H1 (cell line): ENCODE measurements around the gene NDUFV1. TPM values are rescaled to one million over a fixed set of nuclear protein-coding genes. Genes with fewer than 3 reads are reported as not detected.
"Not testable (repeated sequence)": the region's sequence is repeated elsewhere in the genome, so short reads cannot be mapped to it uniquely, and the experiment has no call there.

Source experiments
- CTCF ChIA-PET: fragments of 300-600 bp; sonication (Branson Sonifier 250); formaldehyde crosslinking; loops from one replicate; lab custom pipeline; 2021; ENCODE audit not compliant: partially characterized antibody; lab: Charles Lee
- POLR2A ChIA-PET: fragments of 300-600 bp; sonication (Branson Sonifier 250); formaldehyde crosslinking; loops from one replicate; lab custom pipeline; 2021; ENCODE audit warnings: inconsistent platforms; ENCODE audit not compliant: partially characterized antibody; lab: Charles Lee
- DNase-seq, 2 experiments: peaks; one replicate each; pipeline versions ENCODE4 v3.0.0 to v3.0.0-alpha.2; 2010 to 2022; ENCODE audit warnings: low spot score in 2 of 2, low read depth in 1 of 2, mixed read lengths in 1 of 2
- FAIRE-seq: peaks from 2 replicates; lab custom pipeline; 2011; peaks lifted over from hg19 to GRCh38; lab: Jason Lieb, UNC
- H2AFZ ChIP-seq: 2 replicates; pipeline ENCODE4 v1.8.1; 2012; ENCODE audit warnings: low read length, inconsistent platforms
- H2AK5ac ChIP-seq: 2 replicates; pipeline ENCODE4 v1.6.1; 2013; ENCODE audit warnings: low read depth, low read length
- H2BK120ac ChIP-seq: replicated peaks from 2 replicates; pipeline ENCODE3; 2013; ENCODE audit warnings: low read depth, low read length, inconsistent platforms
- H2BK12ac ChIP-seq: 2 replicates; pipeline ENCODE4 v1.6.1; 2013; ENCODE audit warnings: low read depth, low read length
- H2BK15ac ChIP-seq: 2 replicates; pipeline ENCODE4 v1.6.1; 2013; ENCODE audit warnings: low read length
- H2BK20ac ChIP-seq: 2 replicates; pipeline ENCODE4 v1.6.1; 2013; ENCODE audit warnings: low read length
- H2BK5ac ChIP-seq: 2 replicates; pipeline ENCODE4 v1.6.1; 2013; ENCODE audit warnings: low read depth, low read length
- H3K14ac ChIP-seq: 2 replicates; pipeline ENCODE4 v1.6.1; 2013; ENCODE audit warnings: inconsistent platforms; ENCODE audit not compliant: insufficient read length
- H3K18ac ChIP-seq: 2 replicates; pipeline ENCODE4 v1.6.1; 2013; ENCODE audit warnings: low read length; ENCODE audit errors: extremely low read depth
- H3K23ac ChIP-seq: 2 replicates; pipeline ENCODE4 v1.6.1; 2013; ENCODE audit warnings: inconsistent platforms; ENCODE audit not compliant: insufficient read length
- H3K23me2 ChIP-seq: 2 replicates; pipeline ENCODE4 v1.6.1; 2013; ENCODE audit warnings: low read depth, low read length
- H3K27ac ChIP-seq: 2 replicates; pipeline ENCODE4 v1.6.1; 2011; ENCODE audit warnings: low read depth, low read length, inconsistent platforms
- H3K27me3 ChIP-seq, 4 experiments: replicated peaks in 1 of 4; 1 replicate in 1 of 4; 2 replicates in 3 of 4; pipeline versions ENCODE4 v1.6.1 to v1.8.1; 2011 to 2013; ENCODE audit warnings: low read length in 3 of 4, mild to moderate bottlenecking in 3 of 4, inconsistent platforms in 2 of 4, mixed read lengths in 2 of 4, moderate library complexity in 1 of 4; ENCODE audit not compliant: control insufficient read depth in 3 of 4, insufficient read depth in 3 of 4; ENCODE audit errors: extremely low read depth in 1 of 4
- H3K36me3 ChIP-seq, 4 experiments: 2 replicates each; pipeline versions ENCODE4 v1.6.1 to v1.8.1; 2011 to 2013; ENCODE audit warnings: mild to moderate bottlenecking in 4 of 4, low read length in 3 of 4, moderate library complexity in 2 of 4, control low read depth in 1 of 4, inconsistent platforms in 1 of 4; ENCODE audit not compliant: insufficient read depth in 4 of 4, control insufficient read depth in 2 of 4
- H3K4ac ChIP-seq: replicated peaks from 2 replicates; pipeline ENCODE3; 2013; ENCODE audit warnings: low read length, low read depth, mixed read lengths, inconsistent platforms; ENCODE audit not compliant: insufficient read length
- H3K4me1 ChIP-seq, 4 experiments: replicated peaks in 1 of 4; 1 replicate in 1 of 4; 2 replicates in 3 of 4; pipeline versions ENCODE4 v1.6.1 to v1.8.1; 2011 to 2013; ENCODE audit warnings: low read length in 3 of 4, inconsistent platforms in 2 of 4, mixed read lengths in 1 of 4; ENCODE audit not compliant: insufficient read depth in 4 of 4, control insufficient read depth in 3 of 4
- H3K4me2 ChIP-seq, 2 experiments: 2 replicates each; pipeline versions ENCODE4 v1.6.1 to v1.8.1; 2011 to 2013; ENCODE audit warnings: low read depth in 2 of 2, low read length in 2 of 2, control low read depth in 1 of 2, inconsistent platforms in 1 of 2, mild to moderate bottlenecking in 1 of 2; ENCODE audit not compliant: insufficient read depth in 1 of 2
- H3K4me3 ChIP-seq, 4 experiments: fragments of 200-600, 300-600 bp in 1 of 4; sonication (generic), shearing (Covaris generic), sonication (Bioruptor Twin) in 1 of 4; 2 replicates each; pipeline versions ENCODE4 v1.5.1 to v1.8.1; 2011 to 2016; ENCODE audit warnings: low read length in 4 of 4, low read depth in 3 of 4, control low read depth in 2 of 4, inconsistent platforms in 2 of 4, mild to moderate bottlenecking in 2 of 4, mixed read lengths in 1 of 4, moderate library complexity in 1 of 4; ENCODE audit not compliant: insufficient read depth in 2 of 4; ENCODE audit errors: extremely low read depth in 1 of 4
- H3K56ac ChIP-seq: replicated peaks from 2 replicates; pipeline ENCODE3; 2013; ENCODE audit warnings: low read depth, mild to moderate bottlenecking, mixed read lengths, low read length, inconsistent platforms; ENCODE audit not compliant: insufficient read length
- H3K79me1 ChIP-seq: 2 replicates; pipeline ENCODE4 v1.6.1; 2013; ENCODE audit warnings: low read depth, low read length, control low read depth
- H3K79me2 ChIP-seq, 2 experiments: 2 replicates each; pipeline versions ENCODE4 v1.6.1 to v1.8.1; 2012 to 2013; ENCODE audit warnings: low read length in 2 of 2, mild to moderate bottlenecking in 2 of 2, inconsistent platforms in 1 of 2; ENCODE audit not compliant: insufficient read depth in 2 of 2, control insufficient read depth in 1 of 2
- H3K9ac ChIP-seq, 4 experiments: replicated peaks in 1 of 4; 1 replicate in 1 of 4; 2 replicates in 3 of 4; pipeline versions ENCODE4 v1.6.1 to v1.8.1; 2011 to 2013; ENCODE audit warnings: low read depth in 3 of 4, low read length in 3 of 4, control low read depth in 2 of 4, mild to moderate bottlenecking in 2 of 4, moderate library complexity in 2 of 4, inconsistent platforms in 1 of 4; ENCODE audit errors: extremely low read depth in 1 of 4
- H3K9me3 ChIP-seq, 2 experiments: 2 replicates each; pipeline versions ENCODE4 v1.6.1 to v1.8.1; 2012 to 2013; ENCODE audit warnings: mild to moderate bottlenecking in 2 of 2, moderate library complexity in 2 of 2, control low read depth in 1 of 2, inconsistent platforms in 1 of 2, low read depth in 1 of 2, low read length in 1 of 2, mixed read lengths in 1 of 2; ENCODE audit not compliant: insufficient read depth in 2 of 2
- H4K20me1 ChIP-seq, 2 experiments: replicated peaks in 1 of 2; 2 replicates each; pipeline versions ENCODE3 to v1.8.1; 2011 to 2013; ENCODE audit warnings: inconsistent platforms in 2 of 2, low read length in 2 of 2, mild to moderate bottlenecking in 1 of 2; ENCODE audit not compliant: insufficient read depth in 2 of 2, control insufficient read depth in 1 of 2
- H4K5ac ChIP-seq: 2 replicates; pipeline ENCODE4 v1.6.1; 2013; ENCODE audit warnings: low read length, low read depth, mixed read lengths, inconsistent platforms; ENCODE audit not compliant: insufficient read length
- H4K8ac ChIP-seq: 2 replicates; pipeline ENCODE4 v1.8.0; 2013; ENCODE audit warnings: mild to moderate bottlenecking, moderate library complexity, low read length, inconsistent platforms; ENCODE audit not compliant: insufficient read depth; ENCODE audit errors: extremely low read depth
- H4K91ac ChIP-seq: replicated peaks from 2 replicates; pipeline ENCODE3; 2013; ENCODE audit warnings: low read length, mixed read lengths, inconsistent platforms; ENCODE audit not compliant: insufficient read length
- CREB1 ChIP-seq: IDR thresholded peaks from 2 replicates; pipeline ENCODE4 v1.6.1; 2012; ENCODE audit warnings: inconsistent platforms
- FOSL1 ChIP-seq: IDR thresholded peaks from 2 replicates; pipeline ENCODE4 v1.6.1; 2011; ENCODE audit warnings: mild to moderate bottlenecking, low read depth, low read length, moderate library complexity; ENCODE audit not compliant: insufficient read depth
- SIN3A ChIP-seq, 2 experiments: IDR thresholded peaks in 1 of 2; conservative IDR thresholded peaks in 1 of 2; 2 replicates each; pipeline ENCODE4 v1.6.1; 2011 to 2012; ENCODE audit warnings: low read length in 2 of 2, improper control_type of control experiment in 1 of 2, low read depth in 1 of 2, mild to moderate bottlenecking in 1 of 2
- SP1 ChIP-seq: IDR thresholded peaks from 2 replicates; pipeline ENCODE4 v1.6.1; 2011; ENCODE audit warnings: low read depth, low read length
- TAF1 ChIP-seq: IDR thresholded peaks from 2 replicates; pipeline ENCODE4 v1.6.1; 2011; ENCODE audit warnings: mild to moderate bottlenecking, low read depth, low read length
- TBP ChIP-seq: IDR thresholded peaks from 2 replicates; pipeline ENCODE4 v1.6.1; 2011; ENCODE audit warnings: low read depth, low read length, improper control_type of control experiment
- YY1 ChIP-seq: IDR thresholded peaks from 2 replicates; pipeline ENCODE4 v1.6.1; 2011; ENCODE audit warnings: low read depth, mild to moderate bottlenecking, low read length
- WGBS, 2 experiments: shearing (Covaris generic) in 1 of 2; methylation state at CpG; one replicate each; pipeline versions ENCODE4 v1.1.6 to v1.1.7; 2013 to 2015; ENCODE audit warnings: low lambda C conversion rate in 2 of 2, mixed read lengths in 2 of 2, inconsistent platforms in 1 of 2, low coverage in 1 of 2, missing lambda C conversion rate in 1 of 2; ENCODE audit not compliant: insufficient replicate concordance in 2 of 2, insufficient coverage in 1 of 2, insufficient read length in 1 of 2; ENCODE audit errors: extremely low coverage in 1 of 2, missing lambda C conversion rate in 1 of 2; 5-methylcytosine and 5-hydroxymethylcytosine counted together
- polyA plus RNA-seq, 7 experiments: library from polyadenylated mRNA; depleted of rRNA in 3 of 7; stranded (reverse) in 5 of 7; unstranded in 2 of 7; fragments of >200 nt in 5 of 7; fragments of 200-250 nt in 2 of 7; gene quantifications; 1 replicate in 5 of 7; 2 replicates in 1 of 7; 4 replicates in 1 of 7; pipeline versions ENCODE4 v1.2.1 to v1.2.3, GENCODE V29; 2011 to 2013; ENCODE audit warnings: missing spikeins in 2 of 7, mixed read lengths in 2 of 7
- total RNA-seq: library from RNA; stranded (reverse); fragmentation: NEBNext Ultra II Directional; extraction: Animal tissue kit (Norgen Biotek cat#: 25700); gene quantifications from 2 replicates; pipeline ENCODE4 v1.2.1, GENCODE V29; 2021
- TF ChIP-seq, protein P1 (sequence below): IDR thresholded peaks from 2 replicates; pipeline ENCODE4 v1.6.1; 2012; ENCODE audit warnings: inconsistent platforms

Gene NDUFV1
- total and polyA plus RNA-seq, 2 of the 8 experiments (the other 6 are each of a cell fraction or from before 2014, with no cell fraction given): 125 to 131 TPM

GRCh38 chr11:67620621-67621020 lies 13.9 kb downstream of the NDUFV1 start:
- not testable (repeated sequence) for H3K14ac ChIP-seq, H3K36me3 ChIP-seq, DNase-seq, H3K23me2 ChIP-seq, H3K27me3 ChIP-seq, FAIRE-seq, H3K9me3 ChIP-seq, H2BK15ac ChIP-seq, H4K8ac ChIP-seq, H3K4ac ChIP-seq, H3K56ac ChIP-seq, H2AK5ac ChIP-seq, H3K18ac ChIP-seq, H2BK12ac ChIP-seq, H2BK20ac ChIP-seq, H3K23ac ChIP-seq, H2AFZ ChIP-seq, H3K79me2 ChIP-seq, H4K91ac ChIP-seq, H4K20me1 ChIP-seq, H2BK120ac ChIP-seq, H3K79me1 ChIP-seq, H3K27ac ChIP-seq, H2BK5ac ChIP-seq
- Histone ChIP-seq H3K4me2 (peak overlapping the region; percentile 70 to 77), H4K5ac (peak overlapping the region; percentile 23), H3K9ac (peak overlapping the region in 3 of 4 experiments; percentile 44 to 69 (median 56); a peak in 4 of 7 replicates), H3K4me1 (peaks cover 13 to 21% (median 15%) of the 10 kb centered on the region in 4 experiments), H3K4me3 (peak overlapping the region; percentile 71 to 88 (median 80))
- TF ChIP-seq CREB1 (0 out of 2 replicates have a peak, but pooled peaks have one; percentile 23), FOSL1 (peak; percentile 91), TAF1 (0 out of 2 replicates have a peak, but pooled peaks have one; percentile 25), TBP (peak; percentile 24; the same call in 1 of the 2 replicates), SP1 (0 out of 2 replicates have a peak, but pooled peaks have one; percentile 15), SIN3A (conservative IDR thresholded peaks at IDR 0.05 in 1 of 2, IDR thresholded peaks at IDR 0.05 in 1 of 2; ENCODE audit: low read depth in 1 of 2, low read length in 2 of 2) (peak; percentile 69 to 82; a peak in 2 of 4 replicates), YY1 (0 out of 2 replicates have a peak, but pooled peaks have one; percentile 52)
- TF ChIP-seq, protein P1, sequence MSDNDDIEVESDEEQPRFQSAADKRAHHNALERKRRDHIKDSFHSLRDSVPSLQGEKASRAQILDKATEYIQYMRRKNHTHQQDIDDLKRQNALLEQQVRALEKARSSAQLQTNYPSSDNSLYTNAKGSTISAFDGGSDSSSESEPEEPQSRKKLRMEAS: peak; percentile 32; the same call in 1 of the 2 replicates
- POLR2A ChIA-PET: interaction anchor here (0.7 to 10.7 kb wide), 13 partner anchors 9 to 269 kb away, joined by 3 to 194 read pairs (median 5); partner anchors contain the start of genes GSTP1, NUDT8 and TBX10
- 0% methylated on average over 7 of the region's 13 CpGs; no CpG with 5 or more reads in 1 of the 2 experiments for WGBS, 2 experiments
- CTCF ChIA-PET: interaction anchor here (1.5 to 2.9 kb wide), 3 partner anchors 9 to 18 kb away, joined by 4 to 28 read pairs (median 6); partner anchors contain the start of gene NUDT8
